WTC11 (cell line): ENCODE measurements around the gene PLA2G12A.

ENCODE experiments used
- E2F4 ChIP-seq: sonication (generic); formaldehyde crosslinking; IDR thresholded peaks from 2 replicates; pipeline ENCODE4 v1.8.1; 2022; ENCODE audit warnings: low read depth, mild to moderate bottlenecking, moderate library complexity, missing genetic modification reagents, borderline replicate concordance
- MAX ChIP-seq: sonication (generic); formaldehyde crosslinking; IDR thresholded peaks from 2 replicates; pipeline ENCODE4 v1.8.0; 2022; ENCODE audit warnings: mild to moderate bottlenecking, missing genetic modification reagents
- RELA ChIP-seq: sonication (generic); formaldehyde crosslinking; IDR thresholded peaks from 2 replicates; pipeline ENCODE4 v1.8.1; 2022; ENCODE audit warnings: missing genetic modification reagents, mild to moderate bottlenecking, borderline replicate concordance
- STAT6 ChIP-seq: sonication (generic); formaldehyde crosslinking; conservative IDR thresholded peaks from 2 replicates; pipeline ENCODE4 v1.8.1; 2023; ENCODE audit warnings: mild to moderate bottlenecking, low read depth, missing genetic modification reagents, moderate library complexity
- ZNF263 ChIP-seq: sonication (generic); formaldehyde crosslinking; IDR thresholded peaks from 2 replicates; pipeline ENCODE4 v1.8.1; 2022; ENCODE audit warnings: low read depth, mild to moderate bottlenecking, moderate library complexity, missing genetic modification reagents
- ZNF512 ChIP-seq: sonication (generic); formaldehyde crosslinking; IDR thresholded peaks from 2 replicates; pipeline ENCODE4 v1.8.1; 2022; ENCODE audit warnings: missing genetic modification reagents, borderline replicate concordance
- TF ChIP-seq, protein P1 (sequence below): sonication (generic); formaldehyde crosslinking; IDR thresholded peaks from 2 replicates; pipeline ENCODE4 v1.8.1; 2023; ENCODE audit warnings: mild to moderate bottlenecking, missing genetic modification reagents
- TF ChIP-seq, protein P2 (sequence below): fragments of 200-600 bp; IDR thresholded peaks from 2 replicates; pipeline ENCODE4 v1.8.0; 2022; ENCODE audit warnings: antibody characterized with exemption
- TF ChIP-seq, protein P3 (sequence below): sonication (generic); formaldehyde crosslinking; IDR thresholded peaks from 2 replicates; pipeline ENCODE4 v1.8.1; 2022; ENCODE audit warnings: low read depth, missing genetic modification reagents, borderline replicate concordance
- TF ChIP-seq, protein P4 (sequence below): sonication (generic); formaldehyde crosslinking; IDR thresholded peaks from 2 replicates; pipeline ENCODE4 v1.8.1; 2023; ENCODE audit warnings: mild to moderate bottlenecking, missing genetic modification reagents, borderline replicate concordance

DNA sequence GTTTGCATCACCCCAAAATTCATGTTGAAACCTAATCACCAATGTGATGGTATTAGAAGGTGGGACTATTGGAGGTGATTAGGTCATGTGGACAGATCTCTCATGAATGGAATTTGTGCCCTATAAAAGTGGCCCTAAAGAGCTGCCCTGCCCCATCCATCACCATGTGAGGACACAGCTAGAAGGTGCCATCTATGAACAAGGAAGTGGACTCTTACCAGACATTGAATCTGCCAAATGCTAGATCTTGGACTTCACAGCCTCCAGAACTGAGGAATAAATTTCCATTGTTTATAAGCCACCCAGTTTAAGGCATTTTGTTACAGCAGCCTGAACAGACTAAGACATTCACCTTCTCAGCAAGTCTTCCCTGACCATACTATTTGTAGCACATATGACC lies 7.5 kb downstream of the PLA2G12A start:
- TF ChIP-seq, protein P1, sequence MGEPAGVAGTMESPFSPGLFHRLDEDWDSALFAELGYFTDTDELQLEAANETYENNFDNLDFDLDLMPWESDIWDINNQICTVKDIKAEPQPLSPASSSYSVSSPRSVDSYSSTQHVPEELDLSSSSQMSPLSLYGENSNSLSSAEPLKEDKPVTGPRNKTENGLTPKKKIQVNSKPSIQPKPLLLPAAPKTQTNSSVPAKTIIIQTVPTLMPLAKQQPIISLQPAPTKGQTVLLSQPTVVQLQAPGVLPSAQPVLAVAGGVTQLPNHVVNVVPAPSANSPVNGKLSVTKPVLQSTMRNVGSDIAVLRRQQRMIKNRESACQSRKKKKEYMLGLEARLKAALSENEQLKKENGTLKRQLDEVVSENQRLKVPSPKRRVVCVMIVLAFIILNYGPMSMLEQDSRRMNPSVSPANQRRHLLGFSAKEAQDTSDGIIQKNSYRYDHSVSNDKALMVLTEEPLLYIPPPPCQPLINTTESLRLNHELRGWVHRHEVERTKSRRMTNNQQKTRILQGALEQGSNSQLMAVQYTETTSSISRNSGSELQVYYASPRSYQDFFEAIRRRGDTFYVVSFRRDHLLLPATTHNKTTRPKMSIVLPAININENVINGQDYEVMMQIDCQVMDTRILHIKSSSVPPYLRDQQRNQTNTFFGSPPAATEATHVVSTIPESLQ (CRISPR knock-in tag), result no peak
- TF ChIP-seq, protein P2, sequence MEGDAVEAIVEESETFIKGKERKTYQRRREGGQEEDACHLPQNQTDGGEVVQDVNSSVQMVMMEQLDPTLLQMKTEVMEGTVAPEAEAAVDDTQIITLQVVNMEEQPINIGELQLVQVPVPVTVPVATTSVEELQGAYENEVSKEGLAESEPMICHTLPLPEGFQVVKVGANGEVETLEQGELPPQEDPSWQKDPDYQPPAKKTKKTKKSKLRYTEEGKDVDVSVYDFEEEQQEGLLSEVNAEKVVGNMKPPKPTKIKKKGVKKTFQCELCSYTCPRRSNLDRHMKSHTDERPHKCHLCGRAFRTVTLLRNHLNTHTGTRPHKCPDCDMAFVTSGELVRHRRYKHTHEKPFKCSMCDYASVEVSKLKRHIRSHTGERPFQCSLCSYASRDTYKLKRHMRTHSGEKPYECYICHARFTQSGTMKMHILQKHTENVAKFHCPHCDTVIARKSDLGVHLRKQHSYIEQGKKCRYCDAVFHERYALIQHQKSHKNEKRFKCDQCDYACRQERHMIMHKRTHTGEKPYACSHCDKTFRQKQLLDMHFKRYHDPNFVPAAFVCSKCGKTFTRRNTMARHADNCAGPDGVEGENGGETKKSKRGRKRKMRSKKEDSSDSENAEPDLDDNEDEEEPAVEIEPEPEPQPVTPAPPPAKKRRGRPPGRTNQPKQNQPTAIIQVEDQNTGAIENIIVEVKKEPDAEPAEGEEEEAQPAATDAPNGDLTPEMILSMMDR, result no peak
- TF ChIP-seq ZNF263 (CRISPR knock-in tag), result no peak
- TF ChIP-seq, protein P3, sequence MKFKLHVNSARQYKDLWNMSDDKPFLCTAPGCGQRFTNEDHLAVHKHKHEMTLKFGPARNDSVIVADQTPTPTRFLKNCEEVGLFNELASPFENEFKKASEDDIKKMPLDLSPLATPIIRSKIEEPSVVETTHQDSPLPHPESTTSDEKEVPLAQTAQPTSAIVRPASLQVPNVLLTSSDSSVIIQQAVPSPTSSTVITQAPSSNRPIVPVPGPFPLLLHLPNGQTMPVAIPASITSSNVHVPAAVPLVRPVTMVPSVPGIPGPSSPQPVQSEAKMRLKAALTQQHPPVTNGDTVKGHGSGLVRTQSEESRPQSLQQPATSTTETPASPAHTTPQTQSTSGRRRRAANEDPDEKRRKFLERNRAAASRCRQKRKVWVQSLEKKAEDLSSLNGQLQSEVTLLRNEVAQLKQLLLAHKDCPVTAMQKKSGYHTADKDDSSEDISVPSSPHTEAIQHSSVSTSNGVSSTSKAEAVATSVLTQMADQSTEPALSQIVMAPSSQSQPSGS (CRISPR knock-in tag), result no peak
- no peak for TF ChIP-seq STAT6
- no peak for TF ChIP-seq RELA (CRISPR knock-in tag)
- TF ChIP-seq E2F4, result no peak
- TF ChIP-seq, protein P4, sequence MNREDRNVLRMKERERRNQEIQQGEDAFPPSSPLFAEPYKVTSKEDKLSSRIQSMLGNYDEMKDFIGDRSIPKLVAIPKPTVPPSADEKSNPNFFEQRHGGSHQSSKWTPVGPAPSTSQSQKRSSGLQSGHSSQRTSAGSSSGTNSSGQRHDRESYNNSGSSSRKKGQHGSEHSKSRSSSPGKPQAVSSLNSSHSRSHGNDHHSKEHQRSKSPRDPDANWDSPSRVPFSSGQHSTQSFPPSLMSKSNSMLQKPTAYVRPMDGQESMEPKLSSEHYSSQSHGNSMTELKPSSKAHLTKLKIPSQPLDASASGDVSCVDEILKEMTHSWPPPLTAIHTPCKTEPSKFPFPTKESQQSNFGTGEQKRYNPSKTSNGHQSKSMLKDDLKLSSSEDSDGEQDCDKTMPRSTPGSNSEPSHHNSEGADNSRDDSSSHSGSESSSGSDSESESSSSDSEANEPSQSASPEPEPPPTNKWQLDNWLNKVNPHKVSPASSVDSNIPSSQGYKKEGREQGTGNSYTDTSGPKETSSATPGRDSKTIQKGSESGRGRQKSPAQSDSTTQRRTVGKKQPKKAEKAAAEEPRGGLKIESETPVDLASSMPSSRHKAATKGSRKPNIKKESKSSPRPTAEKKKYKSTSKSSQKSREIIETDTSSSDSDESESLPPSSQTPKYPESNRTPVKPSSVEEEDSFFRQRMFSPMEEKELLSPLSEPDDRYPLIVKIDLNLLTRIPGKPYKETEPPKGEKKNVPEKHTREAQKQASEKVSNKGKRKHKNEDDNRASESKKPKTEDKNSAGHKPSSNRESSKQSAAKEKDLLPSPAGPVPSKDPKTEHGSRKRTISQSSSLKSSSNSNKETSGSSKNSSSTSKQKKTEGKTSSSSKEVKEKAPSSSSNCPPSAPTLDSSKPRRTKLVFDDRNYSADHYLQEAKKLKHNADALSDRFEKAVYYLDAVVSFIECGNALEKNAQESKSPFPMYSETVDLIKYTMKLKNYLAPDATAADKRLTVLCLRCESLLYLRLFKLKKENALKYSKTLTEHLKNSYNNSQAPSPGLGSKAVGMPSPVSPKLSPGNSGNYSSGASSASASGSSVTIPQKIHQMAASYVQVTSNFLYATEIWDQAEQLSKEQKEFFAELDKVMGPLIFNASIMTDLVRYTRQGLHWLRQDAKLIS, result no peak
- no peak for TF ChIP-seq ZNF512 (CRISPR knock-in tag)
- TF ChIP-seq MAX (CRISPR knock-in tag), result no peak
